HL-60 (cell line): ENCODE data around the gene ABHD10.

ENCODE experiments used
- GABPA ChIP-seq: IDR thresholded peaks from 2 replicates; pipeline ENCODE4 v1.6.1; 2012; ENCODE audit warnings: low read depth
- POLR2AphosphoS5 ChIP-seq: IDR thresholded peaks from 2 replicates; pipeline ENCODE4 v1.6.1; 2012; ENCODE audit warnings: low read depth
- TF ChIP-seq, protein P1 (sequence below): IDR thresholded peaks from one replicate; pipeline ENCODE4 v1.5.1; 2011; ENCODE audit warnings: low read length, control low read depth, inconsistent platforms; ENCODE audit not compliant: insufficient read depth
- TF ChIP-seq, protein P2 (sequence below): IDR thresholded peaks from 2 replicates; pipeline ENCODE4 v1.6.1; 2012; ENCODE audit warnings: low read depth; ENCODE audit not compliant: insufficient replicate concordance

DNA sequence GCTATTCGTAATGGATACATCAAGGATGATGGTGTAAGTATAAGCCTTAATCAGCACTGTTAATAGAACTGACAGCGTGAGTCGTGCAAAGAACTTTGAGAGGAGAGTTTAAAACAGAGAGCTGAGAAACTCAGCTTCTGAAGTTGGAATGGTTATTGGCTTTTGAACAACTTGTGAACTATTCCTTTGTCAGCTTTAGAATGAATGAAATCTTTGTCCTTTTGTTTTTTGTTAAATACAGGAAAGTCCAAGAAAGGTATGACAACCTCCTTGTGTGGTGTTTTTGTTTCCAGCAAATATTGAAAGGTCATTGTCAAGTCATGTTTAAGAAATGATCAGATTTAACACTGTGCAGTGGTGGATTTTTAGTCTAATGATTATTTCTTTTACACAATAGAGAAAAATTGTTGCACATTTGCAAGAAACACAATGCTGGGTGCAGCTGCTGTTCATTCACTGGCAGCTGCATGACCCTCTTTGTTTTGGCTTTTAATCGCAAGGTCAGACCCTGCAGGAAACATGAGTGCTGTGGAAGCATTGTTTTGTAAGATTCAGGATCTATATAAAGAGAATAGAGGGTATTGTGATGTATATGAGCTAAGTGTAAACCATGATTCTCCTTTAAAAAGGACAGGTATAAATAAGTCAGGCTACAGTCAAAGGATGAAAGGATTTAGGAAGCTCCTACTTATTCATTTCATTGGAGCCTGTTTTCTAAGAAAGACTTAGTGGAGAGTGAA, 21.7 kb upstream of the ABHD10 start:
- TF ChIP-seq, protein P1, sequence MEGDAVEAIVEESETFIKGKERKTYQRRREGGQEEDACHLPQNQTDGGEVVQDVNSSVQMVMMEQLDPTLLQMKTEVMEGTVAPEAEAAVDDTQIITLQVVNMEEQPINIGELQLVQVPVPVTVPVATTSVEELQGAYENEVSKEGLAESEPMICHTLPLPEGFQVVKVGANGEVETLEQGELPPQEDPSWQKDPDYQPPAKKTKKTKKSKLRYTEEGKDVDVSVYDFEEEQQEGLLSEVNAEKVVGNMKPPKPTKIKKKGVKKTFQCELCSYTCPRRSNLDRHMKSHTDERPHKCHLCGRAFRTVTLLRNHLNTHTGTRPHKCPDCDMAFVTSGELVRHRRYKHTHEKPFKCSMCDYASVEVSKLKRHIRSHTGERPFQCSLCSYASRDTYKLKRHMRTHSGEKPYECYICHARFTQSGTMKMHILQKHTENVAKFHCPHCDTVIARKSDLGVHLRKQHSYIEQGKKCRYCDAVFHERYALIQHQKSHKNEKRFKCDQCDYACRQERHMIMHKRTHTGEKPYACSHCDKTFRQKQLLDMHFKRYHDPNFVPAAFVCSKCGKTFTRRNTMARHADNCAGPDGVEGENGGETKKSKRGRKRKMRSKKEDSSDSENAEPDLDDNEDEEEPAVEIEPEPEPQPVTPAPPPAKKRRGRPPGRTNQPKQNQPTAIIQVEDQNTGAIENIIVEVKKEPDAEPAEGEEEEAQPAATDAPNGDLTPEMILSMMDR: no peak
- no peak for TF ChIP-seq POLR2AphosphoS5
- TF ChIP-seq, protein P2, sequence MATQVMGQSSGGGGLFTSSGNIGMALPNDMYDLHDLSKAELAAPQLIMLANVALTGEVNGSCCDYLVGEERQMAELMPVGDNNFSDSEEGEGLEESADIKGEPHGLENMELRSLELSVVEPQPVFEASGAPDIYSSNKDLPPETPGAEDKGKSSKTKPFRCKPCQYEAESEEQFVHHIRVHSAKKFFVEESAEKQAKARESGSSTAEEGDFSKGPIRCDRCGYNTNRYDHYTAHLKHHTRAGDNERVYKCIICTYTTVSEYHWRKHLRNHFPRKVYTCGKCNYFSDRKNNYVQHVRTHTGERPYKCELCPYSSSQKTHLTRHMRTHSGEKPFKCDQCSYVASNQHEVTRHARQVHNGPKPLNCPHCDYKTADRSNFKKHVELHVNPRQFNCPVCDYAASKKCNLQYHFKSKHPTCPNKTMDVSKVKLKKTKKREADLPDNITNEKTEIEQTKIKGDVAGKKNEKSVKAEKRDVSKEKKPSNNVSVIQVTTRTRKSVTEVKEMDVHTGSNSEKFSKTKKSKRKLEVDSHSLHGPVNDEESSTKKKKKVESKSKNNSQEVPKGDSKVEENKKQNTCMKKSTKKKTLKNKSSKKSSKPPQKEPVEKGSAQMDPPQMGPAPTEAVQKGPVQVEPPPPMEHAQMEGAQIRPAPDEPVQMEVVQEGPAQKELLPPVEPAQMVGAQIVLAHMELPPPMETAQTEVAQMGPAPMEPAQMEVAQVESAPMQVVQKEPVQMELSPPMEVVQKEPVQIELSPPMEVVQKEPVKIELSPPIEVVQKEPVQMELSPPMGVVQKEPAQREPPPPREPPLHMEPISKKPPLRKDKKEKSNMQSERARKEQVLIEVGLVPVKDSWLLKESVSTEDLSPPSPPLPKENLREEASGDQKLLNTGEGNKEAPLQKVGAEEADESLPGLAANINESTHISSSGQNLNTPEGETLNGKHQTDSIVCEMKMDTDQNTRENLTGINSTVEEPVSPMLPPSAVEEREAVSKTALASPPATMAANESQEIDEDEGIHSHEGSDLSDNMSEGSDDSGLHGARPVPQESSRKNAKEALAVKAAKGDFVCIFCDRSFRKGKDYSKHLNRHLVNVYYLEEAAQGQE: no peak
- no peak for TF ChIP-seq GABPA
